Sciatic nerve (tissue), 2 donors: ENCODE measurements around the gene SUGCT. TPM values are rescaled to one million over a fixed set of nuclear protein-coding genes. Genes with fewer than 3 reads are reported as not detected.
"Not testable (repeated sequence)": the region's sequence is repeated elsewhere in the genome, so short reads cannot be mapped to it uniquely, and the experiment has no call there.

Experiments used
- ATAC-seq: fragments of 200-7000 bp; cut with Tn5 transposase; one replicate; pipeline ENCODE4 v1.9.1; 2020; ENCODE audit warnings: mild to moderate bottlenecking, moderate library complexity
- DNase-seq: peaks from one replicate; pipeline ENCODE4 v3.0.0-alpha.2; 2020; ENCODE audit warnings: low spot score
- intact Hi-C: fragments of 100-400 bp; cut with DNase I; formaldehyde crosslinking; loops from one replicate; pipeline ENCODE4 v1.14.2; 2022
- total RNA-seq: library from RNA; stranded (reverse); fragmentation: NEBNext Ultra II Directional; extraction: Animal tissue kit (Norgen Biotek cat#: 25700); gene quantifications from one replicate; pipeline ENCODE4 v1.2.1, GENCODE V29; 2021
- donor health status: DM: no; HTN: no; CAD: no.
- donor health status: DM: no; HTN: no; CAD: no.

SUGCT gene
- total RNA-seq, 1 donor from 2014 or later: 7.2 TPM

DNA sequence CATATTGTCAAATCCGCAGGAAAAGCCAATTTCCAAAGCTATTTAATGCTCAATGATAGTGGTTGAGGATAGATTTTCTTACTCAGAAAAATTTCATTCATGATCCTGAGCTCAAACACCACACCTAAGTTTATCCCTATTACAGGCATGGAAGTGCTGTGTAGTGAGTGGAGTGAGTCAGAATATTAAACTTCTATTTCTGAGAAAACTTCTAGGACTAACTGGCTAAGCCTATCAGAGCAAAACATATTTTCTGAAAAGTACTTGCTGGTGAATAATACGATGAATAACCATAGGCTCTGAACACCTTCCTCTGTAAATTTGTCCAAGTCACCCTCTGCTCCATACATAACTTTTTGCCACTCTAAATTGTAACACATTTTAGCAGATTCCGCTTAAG lies 221.5 kb downstream of the SUGCT start:
- intact Hi-C loops: no loop called here
- ATAC-seq (no peak), DNase-seq (no peak)

DNA sequence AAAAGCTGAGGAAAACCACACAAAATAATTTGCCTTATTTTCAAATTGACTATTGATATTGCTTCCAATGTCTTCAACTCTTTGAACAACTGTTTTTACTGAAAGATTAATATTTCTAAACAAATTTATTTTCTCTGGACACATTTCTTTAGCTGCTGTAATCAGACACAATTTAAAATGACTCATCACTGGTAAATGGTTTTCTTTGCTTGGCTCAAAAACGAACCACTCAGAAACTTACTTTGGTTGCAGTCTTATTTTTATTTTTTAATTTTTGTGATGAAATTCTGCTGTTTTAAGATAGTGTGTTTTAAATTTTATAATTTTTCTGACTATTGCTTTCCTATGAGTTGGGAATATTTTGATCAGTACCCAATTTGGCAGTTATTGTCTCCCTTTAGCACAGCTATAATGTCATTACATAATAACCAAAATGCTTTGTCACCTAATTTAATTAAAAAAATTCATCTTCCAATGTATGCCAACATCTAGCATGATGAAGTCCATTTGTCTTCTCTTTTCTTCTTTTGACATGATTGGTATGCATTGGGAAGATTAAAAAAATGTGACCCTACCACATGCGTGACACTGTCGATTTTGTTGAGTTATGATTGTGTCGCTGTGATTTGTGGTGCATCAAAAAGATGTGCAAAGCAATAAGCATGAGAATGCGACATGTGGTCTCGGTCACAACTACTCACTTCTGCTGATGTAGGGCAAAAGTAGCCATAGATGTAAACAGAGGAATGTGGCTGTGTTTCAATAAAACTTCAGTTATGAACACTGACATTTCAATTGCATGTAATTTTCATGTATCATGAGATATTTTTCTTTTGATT lies 222.3 kb downstream of the SUGCT start:
- intact Hi-C loops: no loop called here
- ATAC-seq (no peak), DNase-seq (no peak)

DNA sequence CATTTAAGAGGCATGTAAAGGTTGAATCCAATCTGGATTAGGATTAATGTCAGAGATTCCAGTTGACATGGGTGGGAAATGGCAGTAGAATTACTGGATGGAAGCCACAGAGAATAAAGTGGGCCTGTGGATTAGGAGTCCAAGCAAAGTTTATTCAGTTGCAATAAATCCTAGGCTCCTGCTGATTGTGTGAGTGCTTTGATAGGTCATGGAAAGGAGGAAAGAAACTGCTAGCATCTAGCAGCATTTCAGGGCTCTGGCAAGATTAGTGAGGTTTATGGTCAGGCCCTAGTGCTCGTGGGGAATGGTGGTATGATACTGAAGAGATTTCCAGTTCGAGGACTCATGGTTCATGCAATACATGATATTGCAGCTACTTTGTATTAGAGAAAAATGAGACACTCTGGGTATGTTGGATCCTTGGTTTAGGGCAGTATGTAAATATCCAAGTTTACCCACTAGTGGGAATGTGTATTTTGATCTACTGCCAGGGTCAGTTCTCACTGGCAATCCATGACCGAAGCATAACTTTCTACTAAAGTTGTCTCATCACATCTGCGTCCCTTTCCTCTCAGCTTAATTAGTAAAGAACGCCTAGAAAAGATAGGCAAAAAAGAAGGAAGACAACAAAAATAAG lies 235.0 kb downstream of the SUGCT start:
- ATAC-seq: no peak
- intact Hi-C loops: no loop called here

DNA sequence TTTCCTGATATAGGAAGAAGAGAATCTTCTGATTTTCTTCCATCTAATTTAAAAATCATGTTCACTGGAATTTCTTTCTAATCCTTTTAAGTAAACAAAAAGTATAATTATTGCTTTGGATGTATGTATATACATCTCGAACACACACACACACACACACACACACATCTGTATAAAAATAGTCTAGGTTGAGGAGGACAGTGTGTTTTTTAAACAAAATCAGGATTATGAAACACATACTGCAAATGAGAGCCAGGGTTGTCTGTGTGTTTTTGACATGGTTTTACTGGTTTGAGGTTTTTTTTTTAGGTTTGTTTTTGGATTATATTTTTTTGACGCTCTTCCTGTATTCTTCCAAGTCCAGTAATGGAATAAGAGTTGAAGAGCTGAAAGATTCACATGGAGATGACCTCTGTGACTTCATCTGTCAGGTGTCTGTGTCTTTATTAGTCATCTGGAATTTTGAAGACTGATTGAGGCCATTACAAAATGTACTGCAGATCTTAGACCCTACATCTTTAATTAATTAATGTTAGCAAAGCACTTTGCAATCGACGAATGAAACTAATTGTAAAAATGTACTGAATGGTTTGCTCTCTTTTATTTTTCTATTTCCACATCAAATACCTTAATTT lies 237.1 kb downstream of the SUGCT start:
- DNase-seq: no peak
- no peak for ATAC-seq
- intact Hi-C loops: no loop called here

More for the DNA sequence above, 235.0 kb downstream of the SUGCT start:
- DNase-seq: no peak

DNA sequence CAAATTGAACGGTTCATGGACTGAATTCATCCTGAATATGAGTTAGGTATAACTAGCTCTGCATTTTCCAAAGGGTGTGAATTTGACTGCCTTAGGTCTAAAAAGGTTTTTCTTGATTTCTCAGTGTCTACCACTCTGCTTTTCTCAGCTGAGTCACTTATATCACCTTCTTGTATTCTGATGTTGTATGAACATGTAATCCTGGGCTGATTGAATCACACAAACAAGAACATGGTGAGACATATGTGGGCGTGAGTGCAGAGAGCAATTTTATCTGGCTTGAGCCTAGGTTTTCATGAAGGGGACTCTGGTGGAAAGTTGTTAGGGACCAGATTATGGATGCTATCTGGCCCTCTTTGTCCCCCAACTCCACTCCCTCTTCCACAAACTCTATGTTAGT lies 239.8 kb downstream of the SUGCT start:
- ATAC-seq (no peak), DNase-seq (no peak)
- intact Hi-C loops: no loop called here

DNA sequence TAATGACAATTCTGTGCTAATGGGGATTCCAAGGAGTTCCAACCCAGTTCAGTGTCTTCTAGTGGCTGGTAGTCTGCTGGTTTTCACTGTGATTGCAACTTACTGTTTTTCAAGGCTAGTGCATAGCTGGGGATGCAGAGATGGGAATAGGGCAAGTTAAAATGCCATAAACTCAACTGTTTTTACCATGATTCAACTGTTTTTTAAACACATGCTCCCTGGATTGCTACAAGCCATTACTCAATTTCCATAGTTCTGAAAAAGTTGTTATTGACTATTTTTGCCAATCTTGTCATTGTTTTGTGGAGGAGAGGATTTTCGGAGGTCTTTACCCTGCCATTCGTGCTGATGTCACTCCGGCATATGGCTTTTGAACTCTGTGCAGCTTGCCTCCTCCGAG lies 245.3 kb downstream of the SUGCT start:
- ATAC-seq (no peak), DNase-seq (no peak)
- intact Hi-C loops: no loop called here

DNA sequence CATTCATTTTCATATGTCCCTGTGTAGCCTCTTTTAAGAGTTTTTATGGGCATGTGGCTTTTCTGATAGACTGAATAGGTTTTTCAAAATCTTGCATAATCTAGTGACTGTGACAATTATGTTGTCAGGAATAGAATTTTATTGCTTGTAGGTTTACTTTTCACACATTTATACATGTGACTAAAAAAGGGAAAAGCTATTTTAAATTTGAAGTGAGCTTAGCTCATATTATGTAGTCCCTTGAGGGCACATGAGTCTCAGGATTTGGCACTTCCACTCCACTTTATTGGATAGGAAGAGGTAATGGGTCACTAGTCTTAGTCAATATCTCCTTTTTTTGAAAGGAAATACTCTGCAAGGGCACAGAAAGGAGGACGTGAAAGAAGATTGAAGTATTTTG lies 247.3 kb downstream of the SUGCT start:
- no peak for ATAC-seq

DNA sequence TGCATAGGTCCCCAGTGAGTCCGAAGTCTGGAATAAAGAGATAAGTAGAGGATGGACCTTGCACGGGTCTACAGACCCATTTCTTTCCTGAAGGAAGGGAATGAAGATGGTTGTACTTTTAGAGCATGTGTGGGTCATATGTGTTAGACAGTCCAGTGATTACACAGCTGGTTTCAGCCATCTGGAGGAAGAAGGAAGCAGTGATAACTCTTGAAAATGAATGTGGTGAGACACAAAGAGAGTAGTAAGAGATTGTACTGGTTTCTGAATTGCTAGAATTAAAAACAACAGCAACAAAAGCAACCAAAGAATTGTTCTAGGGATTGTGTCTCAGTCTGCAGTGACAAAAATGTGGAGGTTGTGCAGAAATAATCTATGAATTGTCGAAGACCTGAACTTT lies 258.9 kb downstream of the SUGCT start:
- intact Hi-C loops: no loop called here
- ATAC-seq (no peak), DNase-seq (no peak)

More for the DNA sequence above, 247.3 kb downstream of the SUGCT start:
- no peak for DNase-seq
- intact Hi-C loops: no loop called here

DNA sequence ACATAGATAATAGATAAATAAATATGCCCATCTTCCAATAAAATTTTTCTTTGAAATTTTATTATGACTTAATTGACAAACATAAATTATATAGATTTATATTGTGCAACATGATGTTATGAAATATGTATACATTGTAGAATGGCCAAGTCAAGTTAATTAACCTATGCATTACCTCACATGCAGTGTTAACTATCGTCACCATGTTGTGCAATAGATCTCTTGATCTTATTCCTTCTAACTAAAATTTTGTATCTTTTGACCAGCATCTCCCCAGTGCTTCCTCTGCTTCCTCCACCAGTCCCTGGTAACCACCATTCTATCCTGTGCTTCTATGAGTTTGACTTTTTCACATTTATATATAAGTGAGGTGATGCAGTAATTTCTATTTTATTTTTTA lies 259.6 kb downstream of the SUGCT start:
- intact Hi-C loops: no loop called here
- DNase-seq: no peak
- no peak for ATAC-seq

DNA sequence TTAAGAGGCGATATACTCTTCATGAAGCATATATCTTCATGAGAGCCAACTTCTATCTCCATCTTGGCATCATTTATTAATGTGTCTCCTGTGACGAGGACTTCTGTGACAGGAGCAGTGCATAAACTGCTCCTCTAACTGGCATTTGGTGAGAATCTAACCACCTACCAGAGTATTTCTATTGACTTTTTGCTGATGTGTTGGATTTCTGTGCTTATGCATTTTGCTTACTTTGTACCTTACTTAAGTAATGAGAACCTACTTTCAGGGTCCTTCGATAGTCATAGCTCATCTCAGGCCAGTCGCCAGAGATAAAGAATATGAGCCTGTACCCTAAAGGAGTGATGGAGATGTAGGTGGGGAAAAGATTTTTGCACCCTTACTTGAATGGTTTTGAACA lies 265.7 kb downstream of the SUGCT start:
- no peak for DNase-seq
- ATAC-seq: no peak
- intact Hi-C loops: no loop called here

DNA sequence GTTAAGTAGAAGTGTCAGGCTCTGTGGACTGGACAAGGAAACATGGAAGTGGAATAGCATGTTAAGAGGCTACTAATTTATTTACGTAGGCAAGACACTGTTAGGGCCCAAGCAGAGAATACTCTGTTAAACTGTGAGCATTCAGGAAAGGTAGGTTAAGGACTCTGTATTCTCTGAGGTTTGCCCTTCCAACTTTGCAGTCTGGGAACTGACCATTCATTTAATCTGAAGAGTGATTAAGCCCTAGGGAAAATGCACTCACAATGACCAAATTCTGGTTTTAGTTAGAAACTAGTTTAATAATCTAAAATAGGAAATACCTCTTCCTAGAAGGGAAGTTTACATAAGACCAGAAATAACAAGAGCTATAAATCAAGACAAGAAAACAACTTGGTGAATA lies 266.6 kb downstream of the SUGCT start:
- no peak for ATAC-seq
- intact Hi-C loops: no loop called here
- no peak for DNase-seq

DNA sequence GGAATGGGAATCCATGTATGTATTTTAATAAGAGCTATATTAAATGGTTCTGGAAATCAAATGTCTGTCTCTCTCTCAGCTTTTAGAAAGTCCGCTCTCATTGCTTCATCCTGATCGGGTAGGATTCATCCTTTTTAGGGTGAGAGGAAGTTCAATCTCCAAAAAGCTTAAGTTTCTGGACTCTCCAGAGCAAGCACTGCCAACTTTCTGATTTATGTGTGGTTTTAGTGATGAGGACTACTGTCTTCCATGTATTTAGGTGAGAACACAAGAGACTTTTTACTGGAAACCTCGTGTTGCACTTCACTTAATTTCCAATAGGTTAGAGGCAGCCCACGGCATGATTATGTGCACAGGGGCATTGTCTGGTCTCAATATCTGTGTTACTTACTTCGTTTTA lies 267.9 kb downstream of the SUGCT start:
- ATAC-seq: no peak
- intact Hi-C loops: no loop called here
- no peak for DNase-seq

DNA sequence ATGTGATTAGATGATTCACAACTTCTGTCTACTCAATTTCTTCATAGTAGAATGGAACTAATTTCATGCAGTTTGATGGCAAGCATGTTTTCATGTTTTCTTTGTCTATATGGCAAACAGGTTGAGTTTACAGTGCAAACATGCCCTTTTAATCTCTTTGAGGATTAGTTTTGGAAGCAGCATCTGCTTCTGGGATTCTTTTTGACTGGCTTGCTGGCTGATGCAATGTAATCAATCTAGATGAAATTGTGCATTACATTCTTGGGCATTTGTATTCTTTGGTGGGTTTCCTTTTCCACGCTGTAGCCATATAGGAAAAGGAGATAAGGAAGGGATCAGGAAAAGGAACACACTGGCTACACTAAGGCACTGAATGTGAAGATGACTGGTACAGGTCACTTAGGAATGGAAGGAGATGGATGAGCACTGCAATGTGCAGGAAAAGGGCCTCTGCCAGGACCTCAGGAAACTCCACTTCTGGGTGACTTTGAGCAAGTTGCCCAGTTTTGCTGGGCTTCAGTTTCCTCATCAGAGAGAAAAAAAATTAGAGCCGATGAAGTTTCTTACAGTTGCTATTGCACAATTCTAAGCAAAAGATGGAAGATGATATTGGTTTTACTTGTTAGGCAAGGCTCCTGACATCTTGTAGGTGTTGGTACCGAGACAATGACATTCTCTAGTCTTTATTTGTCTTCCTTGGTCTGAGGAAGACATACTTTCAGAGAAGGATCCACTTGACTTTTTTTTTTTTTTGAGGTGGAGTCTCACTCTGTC lies 269.1 kb downstream of the SUGCT start:
- ATAC-seq (no peak), DNase-seq (no peak)
- intact Hi-C loops: no loop called here

DNA sequence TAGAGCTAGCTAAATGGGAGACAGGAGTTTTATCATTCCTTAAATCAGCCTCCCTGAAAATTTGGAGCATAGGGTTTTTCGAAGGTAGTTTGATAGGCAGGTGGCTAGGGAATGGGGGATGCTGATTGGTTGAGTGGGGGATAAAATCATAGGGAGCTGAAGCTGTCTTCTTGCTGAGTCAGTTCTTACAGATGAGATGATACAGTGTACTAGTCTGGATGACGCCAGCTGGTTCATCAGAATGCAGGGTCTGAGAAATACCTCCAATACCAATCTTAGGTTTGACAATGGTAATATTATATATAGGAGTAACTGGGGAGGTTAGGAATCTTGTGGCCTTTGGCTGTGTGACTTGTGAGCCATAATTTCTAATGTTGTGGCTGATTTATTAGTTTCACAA lies 271.2 kb downstream of the SUGCT start:
- intact Hi-C loops: no loop called here
- ATAC-seq: no peak
- no peak for DNase-seq

DNA sequence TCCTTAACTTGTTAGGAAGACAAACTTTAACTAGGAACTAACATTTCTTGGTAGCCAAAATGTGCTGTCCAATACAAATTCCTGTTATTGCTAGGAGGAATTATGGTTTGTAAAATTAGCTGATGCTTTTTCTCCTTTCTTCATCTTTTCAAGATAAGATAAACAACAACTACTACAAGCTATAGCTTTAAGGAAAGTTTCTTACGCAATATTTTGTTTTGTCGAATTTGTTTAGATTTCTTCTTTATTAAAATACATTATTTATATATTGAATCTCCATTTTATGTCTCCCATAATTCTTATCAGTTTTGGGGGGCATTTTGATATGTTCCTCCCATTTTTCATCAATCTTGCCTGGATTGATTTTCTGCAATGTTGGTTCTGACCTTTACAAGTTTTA lies 277.5 kb downstream of the SUGCT start:
- no peak for DNase-seq
- intact Hi-C loops: no loop called here
- no peak for ATAC-seq

DNA sequence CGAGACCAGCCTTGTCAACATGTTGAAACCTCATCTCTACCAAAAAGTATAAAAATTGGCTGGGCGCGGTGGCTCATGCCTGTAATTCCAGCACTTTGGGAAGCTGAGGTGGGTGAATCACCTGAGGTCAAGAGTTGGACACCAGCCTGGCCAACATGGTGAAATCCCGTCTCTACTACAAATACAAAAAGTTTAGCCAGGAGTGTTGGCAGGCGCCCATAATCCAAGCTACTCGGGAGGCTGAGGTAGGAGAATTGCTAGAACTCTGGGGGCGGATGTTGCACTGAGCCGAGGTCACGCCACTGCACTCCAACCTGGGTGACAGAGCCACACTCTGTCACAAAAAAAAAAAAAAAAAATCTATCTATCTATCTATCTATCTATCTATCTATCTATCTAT lies 279.9 kb downstream of the SUGCT start:
- DNase-seq, ATAC-seq, intact Hi-C loops: not testable (repeated sequence)

DNA sequence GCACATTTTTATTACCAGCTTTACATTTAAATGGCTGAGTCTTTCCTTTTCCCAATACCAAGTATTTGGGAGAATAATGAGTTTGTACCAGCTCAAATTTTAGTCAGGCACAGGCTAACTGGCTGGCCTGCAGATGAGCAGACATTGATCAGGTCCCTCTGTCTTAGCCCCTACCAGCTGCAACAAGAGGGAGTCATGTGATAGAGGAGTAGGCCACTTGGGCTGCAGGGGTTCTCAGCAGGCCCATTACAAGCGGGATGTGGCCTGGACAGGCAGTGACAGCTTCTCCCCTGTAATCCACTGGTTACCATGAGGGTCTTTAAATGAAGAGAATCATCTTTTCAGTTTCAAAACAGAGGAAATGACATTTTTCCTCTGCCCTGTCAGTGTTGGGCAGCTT lies 283.6 kb downstream of the SUGCT start:
- DNase-seq: no peak
- no peak for ATAC-seq
- intact Hi-C loops: no loop called here

DNA sequence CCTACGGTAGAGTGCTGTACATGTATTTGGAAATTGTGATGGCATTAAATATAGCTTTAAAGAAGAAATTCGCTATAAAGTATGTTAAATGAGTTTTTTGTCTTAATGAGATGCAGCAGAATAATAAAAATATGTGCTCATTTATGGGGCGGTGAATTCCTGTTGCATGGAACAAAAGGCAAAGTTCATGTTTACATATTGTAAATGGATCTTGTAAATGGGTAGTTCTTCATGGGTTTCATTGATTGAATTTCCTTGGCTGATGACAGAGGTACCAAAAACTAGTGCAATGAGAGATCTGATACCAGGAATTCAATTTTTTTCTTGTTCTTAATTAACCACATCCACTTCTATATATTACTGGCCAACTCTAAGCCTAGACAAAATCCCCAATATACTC lies 284.2 kb downstream of the SUGCT start:
- ATAC-seq: no peak
- intact Hi-C loops: no loop called here
- no peak for DNase-seq

DNA sequence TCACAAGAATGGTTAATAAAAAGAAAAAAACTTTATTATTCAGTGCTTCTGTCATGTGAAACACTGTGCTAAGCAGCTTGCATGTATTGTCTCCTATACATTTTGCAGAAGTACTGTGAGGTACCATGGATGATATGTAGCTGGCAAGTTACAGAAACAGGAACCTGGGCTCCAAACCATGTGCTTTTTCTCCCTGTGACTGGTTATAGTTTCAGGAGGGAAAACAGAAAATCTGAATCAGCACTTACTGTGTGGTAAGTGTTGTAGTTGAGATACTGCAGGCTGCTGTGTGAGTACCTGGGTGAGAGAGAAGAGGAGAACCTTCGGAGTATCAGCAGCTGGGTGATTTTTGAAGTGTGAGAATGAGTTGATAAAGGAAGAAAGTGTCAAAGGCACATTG lies 285.0 kb downstream of the SUGCT start:
- ATAC-seq (no peak), DNase-seq (no peak)
- intact Hi-C loops: no loop called here

DNA sequence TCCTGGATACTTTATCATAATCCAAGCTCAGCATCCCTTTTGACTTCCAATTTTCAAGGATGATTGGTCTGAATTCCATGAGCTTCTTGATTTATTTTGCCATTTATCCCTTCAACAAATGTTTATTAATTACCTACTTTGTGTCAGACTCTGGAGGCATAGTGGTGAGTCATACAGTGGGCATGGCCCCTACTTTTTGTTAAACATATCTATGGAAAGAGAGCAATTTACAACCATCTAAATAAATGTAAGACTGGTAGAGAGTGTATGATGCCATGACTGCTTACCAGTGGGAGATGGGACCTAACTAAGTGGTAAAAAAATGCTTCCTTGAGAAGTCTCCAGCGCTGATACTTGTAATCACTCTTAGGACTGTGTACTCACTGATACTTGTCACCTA lies 286.6 kb downstream of the SUGCT start:
- intact Hi-C loops: no loop called here
- no peak for DNase-seq

More for the DNA sequence above, 286.6 kb downstream of the SUGCT start:
- no peak for ATAC-seq
